GM23248 (cell line): ENCODE data around the gene IL10RB. TPM values are rescaled to one million over a fixed set of nuclear protein-coding genes. Genes with fewer than 3 reads are reported as not detected.

Source experiments
- DNase-seq: peaks from one replicate; pipeline ENCODE4 v3.0.0-alpha.2; 2015
- H2AFZ ChIP-seq: fragments of 200-600 bp; sonication (generic); 2 replicates; pipeline ENCODE4 v1.6.1; 2016; ENCODE audit warnings: antibody characterized with exemption
- H3F3A ChIP-seq: fragments of 200-600 bp; sonication (generic); 2 replicates; pipeline ENCODE4 v1.6.1; 2016; ENCODE audit warnings: mild to moderate bottlenecking, antibody characterized with exemption, mixed run types; ENCODE audit not compliant: insufficient read depth
- H3K27ac ChIP-seq: fragments of 200-600 bp; sonication (generic); 2 replicates; pipeline ENCODE4 v1.5.1; 2016; ENCODE audit warnings: mild to moderate bottlenecking
- H3K27me3 ChIP-seq: fragments of 200-600 bp; sonication (generic); replicated peaks from 2 replicates; pipeline ENCODE4 v1.6.1; 2016; ENCODE audit warnings: mild to moderate bottlenecking; ENCODE audit not compliant: insufficient read depth
- H3K36me3 ChIP-seq: fragments of 200-600 bp; sonication (generic); 2 replicates; pipeline ENCODE4 v1.6.1; 2016; ENCODE audit warnings: low read depth, mild to moderate bottlenecking
- H3K4me1 ChIP-seq: fragments of 200-600 bp; sonication (generic); 2 replicates; pipeline ENCODE4 v1.6.1; 2016; ENCODE audit warnings: mild to moderate bottlenecking; ENCODE audit not compliant: insufficient read depth
- H3K4me2 ChIP-seq: fragments of 200-600 bp; sonication (generic); one replicate; pipeline ENCODE4 v1.6.1; 2016; ENCODE audit warnings: mild to moderate bottlenecking; ENCODE audit not compliant: unreplicated experiment
- H3K4me3 ChIP-seq: fragments of 200-600 bp; sonication (generic); 2 replicates; pipeline ENCODE4 v1.5.1; 2016; ENCODE audit warnings: mild to moderate bottlenecking
- H3K79me2 ChIP-seq: fragments of 200-600 bp; sonication (generic); 2 replicates; pipeline ENCODE4 v1.6.1; 2016; ENCODE audit warnings: mild to moderate bottlenecking; ENCODE audit not compliant: insufficient read depth
- H3K9ac ChIP-seq: fragments of 200-600 bp; sonication (generic); 2 replicates; pipeline ENCODE4 v1.6.1; 2016; ENCODE audit warnings: mild to moderate bottlenecking
- H3K9me2 ChIP-seq: fragments of 200-600 bp; sonication (generic); 2 replicates; pipeline ENCODE4 v1.6.1; 2016; ENCODE audit warnings: mixed run types, mild to moderate bottlenecking, moderate library complexity; ENCODE audit not compliant: insufficient read depth
- H3K9me3 ChIP-seq: fragments of 200-600 bp; sonication (generic); one replicate; pipeline ENCODE4 v1.6.1; 2017; ENCODE audit warnings: low read depth
- H4K20me1 ChIP-seq: fragments of 200-600 bp; sonication (generic); 2 replicates; pipeline ENCODE4 v1.6.0; 2016; ENCODE audit not compliant: insufficient read depth
- EZH2 ChIP-seq: fragments of 200-600 bp; sonication (generic); IDR thresholded peaks from 2 replicates; pipeline ENCODE4 v1.6.1; 2018; ENCODE audit warnings: antibody characterized with exemption, mild to moderate bottlenecking; ENCODE audit not compliant: insufficient read depth, poor library complexity, severe bottlenecking
- EZH2phosphoT487 ChIP-seq: fragments of 200-600 bp; sonication (generic); IDR thresholded peaks from 2 replicates; pipeline ENCODE4 v1.6.1; 2018; ENCODE audit warnings: antibody characterized with exemption, moderate library complexity, mild to moderate bottlenecking, low read depth; ENCODE audit not compliant: insufficient read depth
- WGBS, 2 experiments: methylation state at CpG; one replicate each; pipeline ENCODE4 v1.1.6; 2015 to 2017; ENCODE audit warnings: low lambda C conversion rate in 2 of 2, low coverage in 1 of 2; ENCODE audit errors: missing lambda C conversion rate in 2 of 2; 5-methylcytosine and 5-hydroxymethylcytosine counted together
- in situ Hi-C: fragments of 300-500 bp; cut with MboI; formaldehyde crosslinking; loops from 2 replicates; pipeline ENCODE4 v1.15.0; 2020
- polyA plus RNA-seq: library from polyadenylated mRNA; unstranded; fragments of >200 nt; fragmentation: Nextera tagmentation; extraction: Ambion mirVana; gene quantifications from 2 replicates; pipeline ENCODE4 v1.2.1, GENCODE V29; 2016
- total RNA-seq: library from RNA; depleted of rRNA; stranded (reverse); fragments of >200 nt; shearing (Covaris generic); gene quantifications from 2 replicates; pipeline ENCODE4 v1.2.3, GENCODE V29; 2014

Gene IL10RB
- total and polyA plus RNA-seq, 2 experiments from 2014 or later, result 49.3 to 52.4 TPM

DNA sequence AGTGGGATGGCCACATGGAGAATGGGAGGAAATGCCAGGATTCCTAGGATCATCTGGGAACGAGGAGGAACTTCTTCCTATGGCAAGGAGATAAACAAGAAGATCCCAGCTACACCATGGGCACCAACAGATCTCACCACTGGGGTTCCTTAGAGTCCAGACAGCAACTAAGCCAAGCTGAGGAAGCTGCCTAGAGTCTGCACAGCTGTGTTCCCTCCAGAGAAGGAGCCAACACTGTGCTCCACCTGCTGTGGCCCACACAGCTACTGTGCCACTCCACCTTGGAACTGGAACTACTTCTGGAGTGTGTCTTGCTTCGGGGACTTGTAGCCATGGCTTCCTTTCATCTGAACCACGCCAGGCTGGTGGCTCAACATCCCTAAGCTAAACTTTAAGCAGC is 64.6 kb downstream of the IL10RB start:
- Histone ChIP-seq H3K79me2 (peaks cover 97% of the 10 kb centered on the region), H3K36me3 (peaks cover 6% of the 10 kb centered on the region; the same call in 1 of the 2 replicates), H3K4me2 (no peak overlapping the region), H3K27me3 (no peaks in the 10 kb centered on the region), H4K20me1 (no peaks in the 10 kb centered on the region; the same call in 1 of the 2 replicates), H3K9me3 (no peaks in the 10 kb centered on the region), H3K9me2 (no peaks in the 10 kb centered on the region), H2AFZ (no peak overlapping the region), H3K4me3 (no peak overlapping the region), H3K27ac (no peak overlapping the region), H3F3A (no peaks in the 10 kb centered on the region), H3K4me1 (peaks cover 10% of the 10 kb centered on the region), H3K9ac (no peak overlapping the region)
- TF ChIP-seq EZH2 (no peak), EZH2phosphoT487 (no peak)
- in situ Hi-C loops, result no loop called here
- no peak for DNase-seq
- WGBS, 2 experiments, result 89 to 93% methylated on average over 3 of the region's 3 CpGs

DNA sequence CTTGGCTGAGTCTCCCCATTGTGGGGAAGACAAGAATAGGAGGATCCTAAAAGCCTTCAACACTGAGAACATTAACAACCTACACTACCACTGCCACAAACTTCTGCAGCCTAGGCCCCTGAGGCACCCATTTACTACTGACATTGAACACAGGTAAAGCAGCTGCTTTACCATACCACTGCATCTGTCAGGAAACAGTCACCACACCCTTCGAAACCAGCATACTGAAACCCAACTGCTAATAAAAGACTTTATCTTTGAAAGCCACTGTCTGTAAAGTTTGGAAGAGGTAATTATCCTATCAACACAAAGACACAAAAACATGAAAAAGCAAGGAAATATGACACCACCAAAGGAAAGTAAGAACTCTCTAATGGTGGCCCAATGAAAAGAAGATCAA is 66.0 kb downstream of the IL10RB start:
- DNase-seq, result no peak
- Histone ChIP-seq H4K20me1 (no peaks in the 10 kb centered on the region; the same call in 1 of the 2 replicates), H3K4me3 (no peak overlapping the region), H3K36me3 (peaks cover 6% of the 10 kb centered on the region; the same call in 1 of the 2 replicates), H3K9me2 (no peaks in the 10 kb centered on the region), H3K9ac (no peak overlapping the region), H2AFZ (no peak overlapping the region), H3K4me1 (no peaks in the 10 kb centered on the region), H3F3A (no peaks in the 10 kb centered on the region), H3K9me3 (no peaks in the 10 kb centered on the region), H3K4me2 (no peak overlapping the region), H3K27ac (no peak overlapping the region), H3K27me3 (no peaks in the 10 kb centered on the region), H3K79me2 (peaks cover 92% of the 10 kb centered on the region)
- no peak for TF ChIP-seq EZH2phosphoT487
- no peak for TF ChIP-seq EZH2
- in situ Hi-C loops, result no loop called here
- WGBS, 2 experiments, result 93 to 95% methylated on average over 1 of the region's 1 CpG

DNA sequence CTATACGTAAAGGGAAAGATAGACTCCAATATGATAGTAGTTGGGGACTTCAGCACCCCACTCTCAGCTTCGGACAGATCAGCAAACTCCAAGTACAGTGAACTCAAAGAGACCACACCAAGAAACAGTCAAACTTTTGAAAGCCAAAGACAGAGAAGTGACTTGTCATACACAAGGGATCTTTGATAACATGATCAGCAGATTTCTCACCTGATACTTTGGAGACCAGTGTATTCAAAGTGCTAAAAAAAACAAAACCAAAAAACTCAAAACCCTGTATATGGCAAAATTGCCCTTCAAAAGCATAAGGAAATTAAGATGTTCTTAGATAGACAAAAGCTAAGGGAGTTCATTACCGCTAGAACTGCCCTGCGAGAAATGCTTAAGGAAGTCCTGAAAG is 68.0 kb downstream of the IL10RB start:
- in situ Hi-C loops, result no loop called here
- H3K9me2 ChIP-seq, result no peaks in the 10 kb centered on the region

DNA sequence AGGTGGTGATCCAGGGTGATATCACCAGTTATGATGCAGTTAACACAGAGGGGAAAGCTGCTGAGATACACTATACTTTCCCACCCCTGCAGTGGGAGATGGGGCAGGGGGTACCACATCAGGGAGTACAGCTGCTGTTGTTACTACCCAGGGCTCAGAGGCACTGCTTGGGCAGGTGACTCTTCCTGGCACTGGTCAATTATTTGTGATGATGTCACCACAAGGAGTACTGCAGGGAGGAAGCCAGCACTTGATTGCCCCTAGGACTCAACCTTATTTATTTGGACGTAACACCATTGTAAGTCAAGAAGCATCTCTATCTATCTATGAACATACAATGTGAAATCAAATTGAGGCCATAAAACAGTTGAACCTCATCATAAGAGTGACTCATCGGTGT is 68.7 kb downstream of the IL10RB start:
- H3K27ac ChIP-seq, result no peak overlapping the region
- peak; percentile 9 for DNase-seq
- no peak overlapping the region for H3K4me2 ChIP-seq
- H3K79me2 ChIP-seq, result peaks cover 87% of the 10 kb centered on the region
- H3K9me2 ChIP-seq, result no peaks in the 10 kb centered on the region
- H3K9me3 ChIP-seq, result no peaks in the 10 kb centered on the region
- H3K36me3 ChIP-seq, result peaks cover 6% of the 10 kb centered on the region; the same call in 1 of the 2 replicates
- H3K4me3 ChIP-seq, result no peak overlapping the region
- H3K9ac ChIP-seq, result no peak overlapping the region
- no peaks in the 10 kb centered on the region for H3K4me1 ChIP-seq
- H3F3A ChIP-seq, result no peaks in the 10 kb centered on the region
- in situ Hi-C loops, result no loop called here
- 97 to 100% methylated on average over 2 of the region's 2 CpGs for WGBS, 2 experiments
- H2AFZ ChIP-seq, result no peak overlapping the region
- no peaks in the 10 kb centered on the region; the same call in 1 of the 2 replicates for H4K20me1 ChIP-seq
- H3K27me3 ChIP-seq, result no peaks in the 10 kb centered on the region
- TF ChIP-seq EZH2phosphoT487 (no peak), EZH2 (no peak)

More for the DNA sequence above, 68.0 kb downstream of the IL10RB start:
- DNase-seq, result no peak
- H3K36me3 ChIP-seq, result peaks cover 6% of the 10 kb centered on the region; the same call in 1 of the 2 replicates
- no peak overlapping the region for H3K9ac ChIP-seq
- no peaks in the 10 kb centered on the region for H3F3A ChIP-seq
- no peak overlapping the region for H3K4me2 ChIP-seq
- H3K79me2 ChIP-seq, result peaks cover 89% of the 10 kb centered on the region
- TF ChIP-seq EZH2phosphoT487 (no peak), EZH2 (no peak)
- no peak overlapping the region for H2AFZ ChIP-seq
- H4K20me1 ChIP-seq, result no peaks in the 10 kb centered on the region; the same call in 1 of the 2 replicates
- WGBS, 2 experiments, result 72% methylated on average over 4 of the region's 4 CpGs
- H3K4me3 ChIP-seq, result no peak overlapping the region
- no peaks in the 10 kb centered on the region for H3K9me3 ChIP-seq
- H3K4me1 ChIP-seq, result no peaks in the 10 kb centered on the region
- no peak overlapping the region for H3K27ac ChIP-seq
- H3K27me3 ChIP-seq, result no peaks in the 10 kb centered on the region
